Peyer's patch (tissue), 4 donors: Measurements from ENCODE around the gene MTERF2.

ENCODE experiments used
- CTCF ChIP-seq, 6 experiments: fragments of 450-650 bp in 4 of 6; fragments of 200-600 bp in 2 of 6; sonication (generic) in 1 of 6; IDR thresholded peaks; one replicate each; pipeline ENCODE4 v1.5.1; 2017 to 2019; ENCODE audit warnings: antibody characterized with exemption in 6 of 6, mild to moderate bottlenecking in 3 of 6, moderate library complexity in 1 of 6
- POLR2A ChIP-seq, 2 donors: fragments of 450-650 bp; IDR thresholded peaks; one replicate each; pipeline ENCODE4 v1.5.1; 2017; ENCODE audit warnings: antibody characterized with exemption in 2 of 2, mild to moderate bottlenecking in 2 of 2, moderate library complexity in 2 of 2

- no peak for TF ChIP-seq CTCF (IDR thresholded peaks at IDR 0.05)
- no peak for TF ChIP-seq POLR2A (IDR thresholded peaks at IDR 0.05)
Measured at GRCh38 chr12:106980944-106981343, 6.0 kb downstream of the MTERF2 start.
